HG02884 (cell line): ENCODE measurements around the gene NLRC4.
"Not testable (repeated sequence)": the region's sequence is repeated elsewhere in the genome, so short reads cannot be mapped to it uniquely, and the experiment has no call there.

Experiments used
- ATAC-seq: cut with Tn5 transposase; IDR thresholded peaks from one replicate; pipeline ENCODE4 v1.9.1; 2021; ENCODE audit warnings: mild to moderate bottlenecking, moderate library complexity; ENCODE audit not compliant: unreplicated experiment

The NLRC4 gene

GRCh38 chr2:32249731-32250236 lies 14.9 kb downstream of the NLRC4 start:
- ATAC-seq = no peak

- ATAC-seq = no peak
These were observed 16.4 kb downstream of the NLRC4 start for GRCh38 chr2:32248299-32248698.

GRCh38 chr2:32246911-32247310 lies 17.8 kb downstream of the NLRC4 start:
- no peak for ATAC-seq

- no peak for ATAC-seq
These were observed 22.4 kb downstream of the NLRC4 start for GRCh38 chr2:32242331-32242730.

GRCh38 chr2:32237996-32238395 lies 26.7 kb downstream of the NLRC4 start:
- ATAC-seq = no peak

- no peak for ATAC-seq
These were observed 27.2 kb downstream of the NLRC4 start for GRCh38 chr2:32237488-32237887.

- no peak for ATAC-seq
These were observed 29.4 kb downstream of the NLRC4 start for GRCh38 chr2:32235315-32235714.

- ATAC-seq = no peak
These were observed 32.7 kb downstream of the NLRC4 start for GRCh38 chr2:32231959-32232358.

- no peak for ATAC-seq
These were observed 35.1 kb downstream of the NLRC4 start for GRCh38 chr2:32229635-32230034.

GRCh38 chr2:32228181-32228580 lies 36.5 kb downstream of the NLRC4 start:
- no peak for ATAC-seq

- no peak for ATAC-seq
These were observed 37.2 kb downstream of the NLRC4 start for GRCh38 chr2:32227492-32227891.

GRCh38 chr2:32222966-32223365 lies 41.7 kb downstream of the NLRC4 start:
- no peak for ATAC-seq

GRCh38 chr2:32220445-32220844 lies 44.2 kb downstream of the NLRC4 start:
- ATAC-seq = no peak

- ATAC-seq = no peak
These were observed 52.4 kb downstream of the NLRC4 start for GRCh38 chr2:32212295-32212694.

GRCh38 chr2:32210767-32211408 lies 53.8 kb downstream of the NLRC4 start:
- ATAC-seq = no peak

GRCh38 chr2:32203428-32203827 lies 61.3 kb downstream of the NLRC4 start:
- not testable (repeated sequence) for ATAC-seq

- ATAC-seq = no peak
These were observed 63.9 kb downstream of the NLRC4 start for GRCh38 chr2:32200814-32201213.

GRCh38 chr2:32192418-32192817 lies 72.3 kb downstream of the NLRC4 start:
- no peak for ATAC-seq

- ATAC-seq = peak; percentile 5
These were observed 75.7 kb downstream of the NLRC4 start for GRCh38 chr2:32189011-32189410.

GRCh38 chr2:32182667-32183066 lies 82.0 kb downstream of the NLRC4 start:
- no peak for ATAC-seq
